SK-N-SH (cell line): ENCODE data around the gene IQGAP2. TPM values are rescaled to one million over a fixed set of nuclear protein-coding genes. Genes with fewer than 3 reads are reported as not detected.
"Not testable (repeated sequence)": the region's sequence is repeated elsewhere in the genome, so short reads cannot be mapped to it uniquely, and the experiment has no call there.

Source experiments
- CTCF ChIA-PET: fragments of 300-600, 350-600 bp; formaldehyde crosslinking; extraction: SDS; loops from one replicate; lab custom pipeline; 2021; lab: Yijun Ruan, JAX
- POLR2A ChIA-PET: fragments of 350-600 bp; sonication (Branson Sonifier 250); formaldehyde crosslinking; extraction: SDS; loops from one replicate; lab custom pipeline; 2020; ENCODE audit warnings: antibody characterized with exemption, inconsistent platforms; lab: Yijun Ruan, JAX
- DNase-seq: peaks from one replicate; pipeline ENCODE4 v3.0.0; 2012
- H2AFZ ChIP-seq: fragments of 200-600 bp; sonication (generic); 2 replicates; pipeline ENCODE4 v1.8.1; 2016; ENCODE audit warnings: antibody characterized with exemption, mild to moderate bottlenecking, low read depth
- H3F3A ChIP-seq: fragments of 200-600 bp; sonication (generic); replicated peaks from 2 replicates; pipeline ENCODE3; 2016; ENCODE audit warnings: antibody characterized with exemption, mild to moderate bottlenecking; ENCODE audit not compliant: insufficient read depth
- H3K27ac ChIP-seq, 2 experiments: fragments of 200-500 bp in 1 of 2; fragments of 200-600 bp in 1 of 2; sonication (Bioruptor generic) in 1 of 2; sonication (generic), shearing (Covaris generic) in 1 of 2; 2 replicates each; pipeline versions ENCODE4 v1.5.1 to v1.6.1; 2014 to 2016; ENCODE audit warnings: low read depth in 2 of 2, inconsistent platforms in 1 of 2, low read length in 1 of 2, mild to moderate bottlenecking in 1 of 2, mixed read lengths in 1 of 2
- H3K27me3 ChIP-seq: fragments of 200-600 bp; sonication (generic), shearing (Covaris generic); 2 replicates; pipeline ENCODE4 v1.6.1; 2016; ENCODE audit warnings: mixed run types; ENCODE audit not compliant: insufficient read depth
- H3K36me3 ChIP-seq, 2 experiments: fragments of 200-500 bp in 1 of 2; fragments of 200-600 bp in 1 of 2; sonication (Bioruptor generic) in 1 of 2; sonication (generic) in 1 of 2; replicated peaks in 1 of 2; 2 replicates each; pipeline versions ENCODE3 to v1.5.1; 2014 to 2016; ENCODE audit warnings: low read length in 1 of 2, mild to moderate bottlenecking in 1 of 2; ENCODE audit not compliant: insufficient read depth in 2 of 2, control insufficient read depth in 1 of 2
- H3K4me1 ChIP-seq, 2 experiments: fragments of 200-500 bp in 1 of 2; fragments of 200-600 bp in 1 of 2; sonication (Bioruptor generic) in 1 of 2; sonication (generic), shearing (Covaris generic) in 1 of 2; 2 replicates each; pipeline versions ENCODE4 v1.5.1 to v1.6.1; 2014 to 2016; ENCODE audit warnings: low read depth in 1 of 2, low read length in 1 of 2, mixed run types in 1 of 2; ENCODE audit not compliant: insufficient read depth in 2 of 2, control insufficient read depth in 1 of 2
- H3K4me2 ChIP-seq: fragments of 200-600 bp; sonication (generic), shearing (Covaris generic); 2 replicates; pipeline ENCODE4 v1.6.1; 2017; ENCODE audit warnings: mixed run types
- H3K4me3 ChIP-seq, 2 experiments: fragments of 200-500 bp in 1 of 2; fragments of 200-600 bp in 1 of 2; sonication (Bioruptor generic) in 1 of 2; sonication (generic), shearing (Covaris generic) in 1 of 2; 2 replicates each; pipeline versions ENCODE4 v1.5.1 to v1.8.1; 2014 to 2016; ENCODE audit warnings: low read depth in 2 of 2, inconsistent platforms in 1 of 2, low read length in 1 of 2, mild to moderate bottlenecking in 1 of 2, mixed read lengths in 1 of 2, moderate library complexity in 1 of 2
- H3K79me2 ChIP-seq: fragments of 200-600 bp; sonication (generic); 2 replicates; pipeline ENCODE4 v1.8.1; 2017; ENCODE audit warnings: mild to moderate bottlenecking; ENCODE audit not compliant: insufficient read depth
- H3K9ac ChIP-seq: fragments of 200-600 bp; sonication (generic); 2 replicates; pipeline ENCODE4 v1.6.1; 2017; ENCODE audit warnings: mixed run types
- H3K9me2 ChIP-seq: fragments of 200-600 bp; sonication (generic); 2 replicates; pipeline ENCODE4 v1.6.1; 2017; ENCODE audit warnings: mixed run types
- H3K9me3 ChIP-seq: fragments of 200-600 bp; sonication (generic); 2 replicates; pipeline ENCODE4 v1.6.1; 2017; ENCODE audit warnings: mixed run types, mild to moderate bottlenecking, moderate library complexity
- H4K20me1 ChIP-seq: fragments of 200-600 bp; sonication (generic); 2 replicates; pipeline ENCODE4 v1.6.1; 2017; ENCODE audit warnings: mild to moderate bottlenecking, mixed run types; ENCODE audit not compliant: insufficient read depth
- CHD2 ChIP-seq: fragments of 150-350 bp; IDR thresholded peaks from 2 replicates; pipeline ENCODE4 v1.6.1; 2018; ENCODE audit warnings: low read length; ENCODE audit not compliant: partially characterized antibody
- ELF1 ChIP-seq: IDR thresholded peaks from 2 replicates; pipeline ENCODE4 v1.4.0; 2012
- EP300 ChIP-seq, 2 experiments: IDR thresholded peaks; 2 replicates each; pipeline versions ENCODE4 v1.4.0 to v1.6.1; 2012; ENCODE audit warnings: borderline replicate concordance in 1 of 2, low read depth in 1 of 2, low read length in 1 of 2
- FOSL2 ChIP-seq: IDR thresholded peaks from 2 replicates; pipeline ENCODE4 v1.4.0; 2012; ENCODE audit warnings: low read depth, mild to moderate bottlenecking, moderate library complexity, borderline replicate concordance
- FOXJ3 ChIP-seq: sonication (generic); formaldehyde crosslinking; IDR thresholded peaks from 2 replicates; pipeline ENCODE4 v1.5.1; 2020; ENCODE audit warnings: mild to moderate bottlenecking, missing genetic modification reagents
- FOXM1 ChIP-seq: IDR thresholded peaks from 2 replicates; pipeline ENCODE4 v1.4.0; 2012; ENCODE audit warnings: low read depth, mild to moderate bottlenecking
- GATA2 ChIP-seq: sonication (generic); formaldehyde crosslinking; IDR thresholded peaks from 2 replicates; pipeline ENCODE4 v1.5.0; 2020; ENCODE audit warnings: mild to moderate bottlenecking, missing genetic modification reagents
- JUND ChIP-seq: IDR thresholded peaks from 2 replicates; pipeline ENCODE4 v1.4.0; 2012
- MEF2A ChIP-seq: IDR thresholded peaks from 2 replicates; pipeline ENCODE4 v1.4.0; 2012; ENCODE audit warnings: low read depth, borderline replicate concordance
- MXI1 ChIP-seq: IDR thresholded peaks from 2 replicates; pipeline ENCODE4 v1.6.1; 2012; ENCODE audit warnings: mild to moderate bottlenecking, low read depth, low read length, improper control_type of control experiment
- NFIC ChIP-seq: IDR thresholded peaks from 2 replicates; pipeline ENCODE4 v1.4.0; 2012; ENCODE audit warnings: borderline replicate concordance
- NRF1 ChIP-seq: IDR thresholded peaks from 2 replicates; pipeline ENCODE4 v1.6.1; 2012; ENCODE audit warnings: low read depth, mild to moderate bottlenecking, low read length
- RFX5 ChIP-seq: IDR thresholded peaks from 2 replicates; pipeline ENCODE4 v1.6.1; 2012; ENCODE audit warnings: mild to moderate bottlenecking, improper control_type of control experiment, low read length
- SIN3A ChIP-seq: IDR thresholded peaks from 2 replicates; pipeline ENCODE4 v1.6.1; 2012; ENCODE audit warnings: low read depth, mild to moderate bottlenecking, low read length, moderate library complexity, borderline replicate concordance
- SMC3 ChIP-seq: IDR thresholded peaks from 2 replicates; pipeline ENCODE4 v1.6.1; 2012; ENCODE audit warnings: low read depth, low read length, improper control_type of control experiment
- TCF12 ChIP-seq: IDR thresholded peaks from 2 replicates; pipeline ENCODE4 v1.4.0; 2012
- YY1 ChIP-seq: IDR thresholded peaks from 2 replicates; pipeline ENCODE4 v1.4.0; 2012; ENCODE audit warnings: low read depth, mild to moderate bottlenecking
- WGBS: methylation state at CpG from one replicate; pipeline ENCODE4 v1.1.6; 2017; ENCODE audit warnings: low lambda C conversion rate; 5-methylcytosine and 5-hydroxymethylcytosine counted together
- polyA plus RNA-seq, 3 experiments: library from polyadenylated mRNA; depleted of rRNA; stranded (reverse); fragments of >200 nt; gene quantifications; 2 replicates each; pipeline ENCODE4 v1.2.3, GENCODE V29; 2012
- TF ChIP-seq, protein P1 (sequence below): IDR thresholded peaks from 2 replicates; pipeline ENCODE4 v1.4.0; 2012; ENCODE audit warnings: low read depth
- TF ChIP-seq, protein P2 (sequence below): fragments of 200-600 bp; sonication (generic); IDR thresholded peaks from 2 replicates; pipeline ENCODE4 v1.6.1; 2017; ENCODE audit warnings: antibody characterized with exemption, mild to moderate bottlenecking, moderate library complexity

Gene IQGAP2
- polyA plus RNA-seq, 1 of the 3 experiments (the other 2 are of a cell fraction), result 2.1 TPM

DNA sequence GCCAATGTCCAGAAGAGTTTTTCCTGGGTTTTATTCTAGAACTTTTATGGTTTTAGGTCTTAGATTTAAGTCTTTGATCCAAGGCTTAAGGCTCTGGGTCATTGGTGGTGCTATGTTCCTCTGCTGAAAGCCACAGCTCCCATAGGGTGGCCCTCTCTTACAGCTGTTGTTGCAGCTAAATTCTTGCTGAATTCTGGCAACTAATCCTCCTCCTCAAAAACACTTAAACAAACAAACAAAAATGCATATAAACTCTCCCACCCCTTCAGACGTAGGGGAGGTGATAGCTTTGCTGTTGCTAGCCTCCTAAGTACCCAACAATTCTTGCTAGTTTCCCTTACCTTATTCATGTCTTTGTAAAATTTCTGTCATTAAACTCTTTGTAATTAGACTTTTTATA, 30.2 kb downstream of the IQGAP2 start:
- H3K36me3 ChIP-seq, result no peaks in the 10 kb centered on the region
- 48% methylated on average over 1 of the region's 1 CpG for WGBS
- TF ChIP-seq YY1 (no peak), FOXM1 (no peak), SMC3 (no peak), GATA2 (CRISPR knock-in tag) (no peak), FOSL2 (no peak), RFX5 (no peak), SIN3A (no peak), CHD2 (no peak), NRF1 (no peak), MEF2A (no peak), FOXJ3 (no peak), ELF1 (no peak), JUND (no peak), MXI1 (no peak), NFIC (no peak), EP300 (IDR thresholded peaks at IDR 0.05; ENCODE audit: borderline replicate concordance in 1 of 2, low read depth in 1 of 2, low read length in 1 of 2) (no peak), TCF12 (no peak)
- TF ChIP-seq, protein P1, sequence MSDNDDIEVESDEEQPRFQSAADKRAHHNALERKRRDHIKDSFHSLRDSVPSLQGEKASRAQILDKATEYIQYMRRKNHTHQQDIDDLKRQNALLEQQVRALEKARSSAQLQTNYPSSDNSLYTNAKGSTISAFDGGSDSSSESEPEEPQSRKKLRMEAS, result no peak
- TF ChIP-seq, protein P2, sequence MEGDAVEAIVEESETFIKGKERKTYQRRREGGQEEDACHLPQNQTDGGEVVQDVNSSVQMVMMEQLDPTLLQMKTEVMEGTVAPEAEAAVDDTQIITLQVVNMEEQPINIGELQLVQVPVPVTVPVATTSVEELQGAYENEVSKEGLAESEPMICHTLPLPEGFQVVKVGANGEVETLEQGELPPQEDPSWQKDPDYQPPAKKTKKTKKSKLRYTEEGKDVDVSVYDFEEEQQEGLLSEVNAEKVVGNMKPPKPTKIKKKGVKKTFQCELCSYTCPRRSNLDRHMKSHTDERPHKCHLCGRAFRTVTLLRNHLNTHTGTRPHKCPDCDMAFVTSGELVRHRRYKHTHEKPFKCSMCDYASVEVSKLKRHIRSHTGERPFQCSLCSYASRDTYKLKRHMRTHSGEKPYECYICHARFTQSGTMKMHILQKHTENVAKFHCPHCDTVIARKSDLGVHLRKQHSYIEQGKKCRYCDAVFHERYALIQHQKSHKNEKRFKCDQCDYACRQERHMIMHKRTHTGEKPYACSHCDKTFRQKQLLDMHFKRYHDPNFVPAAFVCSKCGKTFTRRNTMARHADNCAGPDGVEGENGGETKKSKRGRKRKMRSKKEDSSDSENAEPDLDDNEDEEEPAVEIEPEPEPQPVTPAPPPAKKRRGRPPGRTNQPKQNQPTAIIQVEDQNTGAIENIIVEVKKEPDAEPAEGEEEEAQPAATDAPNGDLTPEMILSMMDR, result no peak
- TF ChIP-seq, all 33 proteins: peak for 0
- ChIA-PET CTCF (interaction anchor here (1.3 to 2.0 kb wide), 2 partner anchors 24 to 30 kb away, joined by 3 to 7 read pairs; partner anchors contain the start of gene IQGAP2), POLR2A (no interaction called here)
- H3K4me1 ChIP-seq, result no peaks in the 10 kb centered on the region; a peak in 1 of 4 replicates
- DNase-seq, result no peak
- no peak overlapping the region for H3K27ac ChIP-seq
- H3K79me2 ChIP-seq, result no peaks in the 10 kb centered on the region
- no peak overlapping the region for H2AFZ ChIP-seq
- H3K4me2 ChIP-seq, result no peak overlapping the region
- H3F3A ChIP-seq, result no peaks in the 10 kb centered on the region
- H3K9me3 ChIP-seq, result no peaks in the 10 kb centered on the region
- no peaks in the 10 kb centered on the region for H4K20me1 ChIP-seq
- no peaks in the 10 kb centered on the region for H3K27me3 ChIP-seq
- no peak overlapping the region for H3K4me3 ChIP-seq
- no peak overlapping the region for H3K9ac ChIP-seq
- no peaks in the 10 kb centered on the region for H3K9me2 ChIP-seq

DNA sequence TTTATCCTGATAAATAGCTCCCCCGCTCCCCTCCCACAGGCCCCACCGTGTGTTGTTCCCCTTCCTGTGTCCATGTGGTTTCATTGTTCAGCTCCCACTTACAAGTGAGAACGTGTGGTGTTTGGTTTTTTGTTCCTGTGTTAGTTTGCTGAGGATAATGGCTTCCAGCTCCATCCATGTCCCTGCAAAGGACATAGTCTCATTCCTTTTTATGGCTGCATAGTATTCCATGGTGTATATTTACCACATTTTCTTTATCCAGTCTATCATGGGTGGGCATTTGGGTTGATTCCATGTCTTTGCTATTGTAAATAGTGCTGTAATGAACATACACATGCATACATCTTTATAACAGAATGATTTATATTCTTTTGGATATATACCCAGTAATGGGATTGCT, 34.4 kb downstream of the IQGAP2 start:
- CTCF ChIA-PET, result interaction anchor here (0.5 kb wide), 1 partner anchor 604 kb away, joined by 3 read pairs; no protein-coding TSS in a partner anchor
- not testable (repeated sequence) for H3K79me2 ChIP-seq
- 67% methylated on average over 3 of the region's 3 CpGs for WGBS

More for the DNA sequence above, 34.4 kb downstream of the IQGAP2 start:
- H4K20me1 ChIP-seq, H2AFZ ChIP-seq, H3K4me1 ChIP-seq, DNase-seq, H3K9me3 ChIP-seq, H3K4me2 ChIP-seq, H3K9ac ChIP-seq, POLR2A ChIA-PET, H3K4me3 ChIP-seq, H3K36me3 ChIP-seq, H3K9me2 ChIP-seq, H3K27ac ChIP-seq, H3F3A ChIP-seq, H3K27me3 ChIP-seq: not testable (repeated sequence)
